ENCODE data around the gene SYNPO2.

The SYNPO2 gene

DNA sequence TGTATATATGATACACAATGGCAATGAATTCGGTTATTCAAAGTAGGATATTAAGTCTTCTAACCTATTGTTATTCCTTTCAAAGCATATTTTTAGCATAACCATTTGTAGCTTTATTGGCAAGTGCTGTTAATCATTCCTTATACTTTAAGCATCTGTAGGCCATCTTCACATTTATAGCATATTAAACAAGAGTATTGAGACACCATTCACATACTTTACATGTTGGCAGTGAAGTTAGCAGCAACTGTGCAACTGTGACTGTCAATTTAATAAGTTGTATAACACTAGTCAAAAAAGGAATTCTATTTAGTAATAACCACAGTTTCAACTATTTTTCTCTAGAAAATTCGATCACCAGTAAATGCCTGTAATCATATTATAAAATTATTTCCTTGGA lies 139.6 kb downstream of the SYNPO2 start:
- Histone ChIP-seq H3K4me1 (ENCODE audit: control insufficient read depth, low read depth, low read length) (no peaks in the 10 kb centered on the region), H3K79me2 (ENCODE audit: control insufficient read depth, insufficient read depth, low read length) (no peaks in the 10 kb centered on the region), H3K18ac (ENCODE audit: low read length) (no peak overlapping the region), H2BK5ac (ENCODE audit: low read length) (no peak overlapping the region), H3K56ac (ENCODE audit: low read length) (no peak overlapping the region), H3K27me3 (ENCODE audit: insufficient read depth, low read length, poor library complexity) (no peaks in the 10 kb centered on the region), H3K27ac (ENCODE audit: low read depth, low read length) (no peak overlapping the region), H2AK5ac (ENCODE audit: low read length) (no peak overlapping the region), H4K8ac (ENCODE audit: low read depth, low read length) (no peak overlapping the region), H3K79me1 (ENCODE audit: low read length) (no peaks in the 10 kb centered on the region), H3K4me3 (ENCODE audit: low read length) (no peak overlapping the region), H3K4ac (ENCODE audit: low read depth, low read length) (no peak overlapping the region), H3K23ac (ENCODE audit: low read length) (no peak overlapping the region), H3K9ac (ENCODE audit: low read length) (no peak overlapping the region), H2BK15ac (replicated peaks; ENCODE audit: low read depth) (no peak overlapping the region), H2BK120ac (ENCODE audit: low read depth, low read length) (no peak overlapping the region), H3K36me3 (ENCODE audit: control insufficient read depth, insufficient read depth, low read length) (no peaks in the 10 kb centered on the region), H4K5ac (ENCODE audit: low read length) (no peak overlapping the region), H3K4me2 (ENCODE audit: low read length) (no peak overlapping the region)
- no peak for DNase-seq
- WGBS (ENCODE audit: extremely low coverage, insufficient coverage, low lambda C conversion rate) = no CpG with 5 or more reads among the region's 2 CpGs

DNA sequence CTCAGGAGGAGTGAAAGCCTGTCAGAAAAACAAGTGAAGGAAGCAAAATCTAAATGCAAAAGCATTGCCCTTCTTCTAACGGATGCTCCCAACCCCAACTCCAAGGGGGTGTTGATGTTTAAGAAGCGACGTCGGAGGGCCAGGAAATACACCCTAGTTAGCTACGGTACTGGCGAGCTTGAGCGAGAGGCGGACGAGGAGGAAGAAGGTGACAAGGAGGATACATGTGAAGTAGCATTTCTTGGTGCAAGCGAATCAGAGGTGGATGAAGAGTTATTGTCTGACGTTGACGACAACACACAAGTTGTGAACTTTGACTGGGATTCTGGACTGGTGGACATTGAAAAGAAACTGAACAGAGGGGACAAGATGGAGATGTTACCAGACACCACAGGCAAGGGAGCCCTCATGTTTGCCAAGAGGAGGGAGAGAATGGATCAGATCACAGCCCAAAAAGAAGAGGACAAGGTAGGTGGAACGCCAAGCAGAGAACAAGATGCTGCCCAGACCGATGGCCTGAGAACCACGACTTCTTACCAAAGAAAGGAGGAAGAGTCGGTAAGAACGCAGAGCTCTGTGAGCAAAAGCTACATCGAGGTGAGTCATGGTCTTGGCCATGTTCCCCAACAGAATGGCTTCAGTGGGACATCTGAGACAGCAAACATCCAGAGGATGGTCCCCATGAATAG lies 141.3 kb downstream of the SYNPO2 start:
- no peak for DNase-seq
- Histone ChIP-seq H2BK120ac (ENCODE audit: low read depth, low read length) (no peak overlapping the region), H3K4ac (ENCODE audit: low read depth, low read length) (no peak overlapping the region), H3K27me3 (ENCODE audit: insufficient read depth, low read length, poor library complexity) (no peaks in the 10 kb centered on the region), H3K56ac (ENCODE audit: low read length) (no peak overlapping the region), H3K27ac (ENCODE audit: low read depth, low read length) (no peak overlapping the region), H4K5ac (ENCODE audit: low read length) (no peak overlapping the region), H3K36me3 (ENCODE audit: control insufficient read depth, insufficient read depth, low read length) (no peaks in the 10 kb centered on the region), H2AK5ac (ENCODE audit: low read length) (no peak overlapping the region), H3K79me2 (ENCODE audit: control insufficient read depth, insufficient read depth, low read length) (no peaks in the 10 kb centered on the region), H2BK15ac (replicated peaks; ENCODE audit: low read depth) (no peak overlapping the region), H3K4me2 (ENCODE audit: low read length) (no peak overlapping the region), H4K8ac (ENCODE audit: low read depth, low read length) (no peak overlapping the region), H3K23ac (ENCODE audit: low read length) (no peak overlapping the region), H3K9ac (ENCODE audit: low read length) (no peak overlapping the region), H2BK5ac (ENCODE audit: low read length) (no peak overlapping the region), H3K79me1 (ENCODE audit: low read length) (no peaks in the 10 kb centered on the region), H3K4me3 (ENCODE audit: low read length) (no peak overlapping the region), H3K18ac (ENCODE audit: low read length) (no peak overlapping the region), H3K4me1 (ENCODE audit: control insufficient read depth, low read depth, low read length) (no peaks in the 10 kb centered on the region)
- no CpG with 5 or more reads among the region's 18 CpGs for WGBS (ENCODE audit: extremely low coverage, insufficient coverage, low lambda C conversion rate)

DNA sequence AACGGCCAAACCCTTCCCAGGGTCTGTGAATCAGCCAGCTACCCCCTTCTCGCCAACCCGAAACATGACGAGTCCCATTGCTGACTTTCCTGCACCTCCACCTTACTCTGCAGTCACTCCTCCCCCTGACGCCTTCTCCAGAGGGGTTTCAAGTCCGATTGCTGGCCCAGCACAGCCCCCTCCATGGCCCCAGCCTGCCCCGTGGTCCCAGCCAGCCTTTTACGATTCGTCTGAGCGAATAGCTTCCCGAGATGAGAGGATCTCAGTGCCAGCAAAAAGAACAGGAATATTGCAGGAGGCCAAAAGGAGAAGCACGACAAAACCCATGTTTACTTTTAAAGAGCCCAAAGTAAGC lies 141.9 kb downstream of the SYNPO2 start:
- no peaks in the 10 kb centered on the region for H3K4me1 ChIP-seq (ENCODE audit: control insufficient read depth, low read depth, low read length)
- DNase-seq = no peak
- H2BK5ac ChIP-seq (ENCODE audit: low read length) = no peak overlapping the region
- no peak overlapping the region for H3K4me3 ChIP-seq (ENCODE audit: low read length)
- no peak overlapping the region for H4K5ac ChIP-seq (ENCODE audit: low read length)
- H3K23ac ChIP-seq (ENCODE audit: low read length) = no peak overlapping the region
- H2BK120ac ChIP-seq (ENCODE audit: low read depth, low read length) = no peak overlapping the region
- WGBS (ENCODE audit: extremely low coverage, insufficient coverage, low lambda C conversion rate) = no CpG with 5 or more reads among the region's 12 CpGs
- H3K18ac ChIP-seq (ENCODE audit: low read length) = no peak overlapping the region
- no peak overlapping the region for H2AK5ac ChIP-seq (ENCODE audit: low read length)
- H3K9ac ChIP-seq (ENCODE audit: low read length) = no peak overlapping the region
- no peak overlapping the region for H3K27ac ChIP-seq (ENCODE audit: low read depth, low read length)
- no peaks in the 10 kb centered on the region for H3K27me3 ChIP-seq (ENCODE audit: insufficient read depth, low read length, poor library complexity)
- no peak overlapping the region for H4K8ac ChIP-seq (ENCODE audit: low read depth, low read length)
- H3K4me2 ChIP-seq (ENCODE audit: low read length) = no peak overlapping the region
- no peak overlapping the region for H2BK15ac ChIP-seq (replicated peaks; ENCODE audit: low read depth)
- no peaks in the 10 kb centered on the region for H3K79me1 ChIP-seq (ENCODE audit: low read length)
- H3K79me2 ChIP-seq (ENCODE audit: control insufficient read depth, insufficient read depth, low read length) = no peaks in the 10 kb centered on the region
- no peaks in the 10 kb centered on the region for H3K36me3 ChIP-seq (ENCODE audit: control insufficient read depth, insufficient read depth, low read length)
- H3K4ac ChIP-seq (ENCODE audit: low read depth, low read length) = no peak overlapping the region
- no peak overlapping the region for H3K56ac ChIP-seq (ENCODE audit: low read length)

- no peak overlapping the region for H2AK5ac ChIP-seq (ENCODE audit: low read length)
- WGBS (ENCODE audit: extremely low coverage, insufficient coverage, low lambda C conversion rate) = no CpG with 5 or more reads among the region's 11 CpGs
- no peak for DNase-seq
- no peak overlapping the region for H3K9ac ChIP-seq (ENCODE audit: low read length)
- H4K5ac ChIP-seq (ENCODE audit: low read length) = no peak overlapping the region
- no peak overlapping the region for H3K56ac ChIP-seq (ENCODE audit: low read length)
- H4K8ac ChIP-seq (ENCODE audit: low read depth, low read length) = no peak overlapping the region
- H3K36me3 ChIP-seq (ENCODE audit: control insufficient read depth, insufficient read depth, low read length) = no peaks in the 10 kb centered on the region
- no peak overlapping the region for H2BK120ac ChIP-seq (ENCODE audit: low read depth, low read length)
- no peaks in the 10 kb centered on the region for H3K79me2 ChIP-seq (ENCODE audit: control insufficient read depth, insufficient read depth, low read length)
- no peaks in the 10 kb centered on the region for H3K79me1 ChIP-seq (ENCODE audit: low read length)
- H2BK15ac ChIP-seq (replicated peaks; ENCODE audit: low read depth) = no peak overlapping the region
- H3K27ac ChIP-seq (ENCODE audit: low read depth, low read length) = no peak overlapping the region
- H3K27me3 ChIP-seq (ENCODE audit: insufficient read depth, low read length, poor library complexity) = no peaks in the 10 kb centered on the region
- no peaks in the 10 kb centered on the region for H3K4me1 ChIP-seq (ENCODE audit: control insufficient read depth, low read depth, low read length)
- no peak overlapping the region for H3K4me3 ChIP-seq (ENCODE audit: low read length)
- no peak overlapping the region for H3K23ac ChIP-seq (ENCODE audit: low read length)
- no peak overlapping the region for H2BK5ac ChIP-seq (ENCODE audit: low read length)
- no peak overlapping the region for H3K18ac ChIP-seq (ENCODE audit: low read length)
- H3K4ac ChIP-seq (ENCODE audit: low read depth, low read length) = no peak overlapping the region
- no peak overlapping the region for H3K4me2 ChIP-seq (ENCODE audit: low read length)
These were observed 142.6 kb downstream of the SYNPO2 start for GRCh38 chr4:119031218-119031617.

DNA sequence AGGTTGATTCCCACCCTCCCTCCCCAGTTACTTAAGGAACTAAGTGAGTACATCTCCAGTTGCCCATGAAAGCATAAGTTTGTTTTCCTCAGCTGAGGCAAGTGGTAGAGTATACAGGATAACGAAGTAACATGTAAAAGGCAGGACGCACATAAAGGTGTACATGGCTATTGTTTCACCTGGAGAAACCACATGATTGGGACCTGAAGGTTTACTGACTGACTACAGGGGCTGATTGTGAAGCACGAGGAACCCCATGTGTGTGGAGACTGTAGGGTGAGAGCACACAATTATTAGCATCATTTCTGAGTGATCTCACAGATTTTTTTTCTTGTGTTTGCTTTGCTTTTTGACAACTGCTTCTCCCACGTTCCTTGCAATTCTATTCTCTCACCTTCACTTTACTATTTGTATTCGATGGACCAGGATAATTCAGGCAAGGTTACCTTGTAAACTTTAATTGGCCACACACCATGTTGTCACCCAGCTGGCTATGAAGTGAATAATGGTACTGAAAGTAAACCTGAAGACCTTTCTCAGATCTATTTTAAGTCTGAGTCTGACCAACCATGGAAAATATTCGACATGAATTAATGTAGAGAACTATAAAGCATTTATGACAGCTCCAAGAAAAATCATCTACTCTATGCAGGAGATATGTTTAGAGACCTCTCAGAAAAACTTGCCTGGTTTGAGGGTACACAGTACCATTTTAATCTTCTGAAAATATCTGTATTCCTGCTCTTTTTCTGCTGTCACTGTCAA lies 144.4 kb downstream of the SYNPO2 start:
- WGBS (ENCODE audit: extremely low coverage, insufficient coverage, low lambda C conversion rate) = no CpG with 5 or more reads among the region's 6 CpGs
- Histone ChIP-seq H4K5ac (ENCODE audit: low read length) (no peak overlapping the region), H3K27me3 (ENCODE audit: insufficient read depth, low read length, poor library complexity) (no peaks in the 10 kb centered on the region), H3K56ac (ENCODE audit: low read length) (no peak overlapping the region), H3K4me2 (ENCODE audit: low read length) (no peak overlapping the region), H2AK5ac (ENCODE audit: low read length) (no peak overlapping the region), H3K23ac (ENCODE audit: low read length) (no peak overlapping the region), H3K4ac (ENCODE audit: low read depth, low read length) (no peak overlapping the region), H3K18ac (ENCODE audit: low read length) (no peak overlapping the region), H2BK5ac (ENCODE audit: low read length) (no peak overlapping the region), H4K8ac (ENCODE audit: low read depth, low read length) (no peak overlapping the region), H3K79me1 (ENCODE audit: low read length) (no peaks in the 10 kb centered on the region), H2BK120ac (ENCODE audit: low read depth, low read length) (no peak overlapping the region), H3K4me1 (ENCODE audit: control insufficient read depth, low read depth, low read length) (no peaks in the 10 kb centered on the region), H3K79me2 (ENCODE audit: control insufficient read depth, insufficient read depth, low read length) (no peaks in the 10 kb centered on the region), H3K9ac (ENCODE audit: low read length) (no peak overlapping the region), H3K27ac (ENCODE audit: low read depth, low read length) (no peak overlapping the region), H3K36me3 (ENCODE audit: control insufficient read depth, insufficient read depth, low read length) (no peaks in the 10 kb centered on the region), H3K4me3 (ENCODE audit: low read length) (no peak overlapping the region), H2BK15ac (replicated peaks; ENCODE audit: low read depth) (no peak overlapping the region)
- DNase-seq = no peak
